Pancreas (tissue), 10 donors: Measurements from ENCODE around the gene CDH13. TPM values are rescaled to one million over a fixed set of nuclear protein-coding genes. Genes with fewer than 3 reads are reported as not detected.
"Not testable (repeated sequence)": the region's sequence is repeated elsewhere in the genome, so short reads cannot be mapped to it uniquely, and the experiment has no call there.

Experiments
- ATAC-seq, 4 donors: fragments of 200-7000 bp; cut with Tn5 transposase; one replicate each; pipeline versions ENCODE4 v1.8.0 to v1.9.1; 2020; ENCODE audit warnings: mild to moderate bottlenecking in 4 of 4, moderate library complexity in 4 of 4
- DNase-seq, 6 donors: peaks; one replicate each; pipeline ENCODE4 v3.0.0-alpha.2; 2020
- FAIRE-seq: peaks from 2 replicates; lab custom pipeline; 2012; peaks lifted over from hg19 to GRCh38; lab: Jason Lieb, UNC
- H3K27ac ChIP-seq, 4 donors: fragments of 200-600 bp; sonication (generic); 1 replicate in 3 of 4; 2 replicates in 1 of 4; pipeline versions ENCODE4 v1.5.0 to v1.8.0; 2020
- H3K27me3 ChIP-seq, 4 donors: fragments of 200-600 bp; one replicate each; pipeline ENCODE4 v1.8.0; 2021
- H3K36me3 ChIP-seq, 3 donors: fragments of 200-600 bp; sonication (generic) in 1 of 3; one replicate each; pipeline versions ENCODE4 v1.5.0 to v1.8.0; 2020 to 2021
- H3K4me1 ChIP-seq, 3 donors: fragments of 200-600 bp; one replicate each; pipeline ENCODE4 v1.8.0; 2021
- H3K4me3 ChIP-seq, 4 donors: fragments of 200-600 bp; sonication (generic) in 2 of 4; one replicate each; pipeline versions ENCODE4 v1.5.0 to v1.8.0; 2020 to 2021
- H3K9me3 ChIP-seq, 4 donors: fragments of 200-600 bp; one replicate each; pipeline ENCODE4 v1.8.0; 2021
- WGBS, 2 donors: extraction: QIAGEN DNeasy Blood & Tissue Kit; methylation state at CpG; one replicate each; pipeline ENCODE4 v1.1.7; 2013; 5-methylcytosine and 5-hydroxymethylcytosine counted together
- intact Hi-C, 3 donors: fragments of 100-400 bp; cut with DNase I; formaldehyde crosslinking; loops; one replicate each; pipeline versions ENCODE4 v1.11.1 to v1.14.2; 2022
- polyA plus RNA-seq, 2 donors: library from polyadenylated mRNA; stranded (reverse); fragments of 200-250 nt; gene quantifications; one replicate each; pipeline ENCODE4 v1.2.3, GENCODE V29; 2013
- total RNA-seq, 6 donors: library from RNA; stranded (reverse); fragmentation: NEBNext Ultra II Directional in 4 of 6; extraction: Animal tissue kit (Norgen Biotek cat#: 25700) in 4 of 6; gene quantifications; one replicate each; pipeline versions ENCODE4 v1.2.1 to v1.2.4, GENCODE V29; 2021 to 2023
- TF ChIP-seq, protein P1 (sequence below), 4 donors: fragments of 200-600 bp; sonication (generic) in 3 of 4; IDR thresholded peaks; one replicate each; pipeline versions ENCODE4 v1.5.0 to v1.8.0; 2021; ENCODE audit warnings: antibody characterized with exemption in 4 of 4
- donor health status: healthy with polysubstance abuse.
- donor health status: DM: no; HTN: no; CAD: no; lungs with moderate emphysema.
- donor health status: DM: no; HTN: no; CAD: no.
- donor health status: control.
- donor health status: control.
- donor health status: Bipolar disorder and iron deficiency.
- donor health status: DM: yes; HTN: yes; CAD: no.
- donor health status: DM: no; HTN: no; CAD: no.
- donor health status: DM: no; HTN: no; CAD: no.
- donor health status: DM: yes; HTN: yes; CAD: no.

The CDH13 gene
- total and polyA plus RNA-seq, 8 donors: 0.12 to 1.0 (median 0.37) TPM

DNA sequence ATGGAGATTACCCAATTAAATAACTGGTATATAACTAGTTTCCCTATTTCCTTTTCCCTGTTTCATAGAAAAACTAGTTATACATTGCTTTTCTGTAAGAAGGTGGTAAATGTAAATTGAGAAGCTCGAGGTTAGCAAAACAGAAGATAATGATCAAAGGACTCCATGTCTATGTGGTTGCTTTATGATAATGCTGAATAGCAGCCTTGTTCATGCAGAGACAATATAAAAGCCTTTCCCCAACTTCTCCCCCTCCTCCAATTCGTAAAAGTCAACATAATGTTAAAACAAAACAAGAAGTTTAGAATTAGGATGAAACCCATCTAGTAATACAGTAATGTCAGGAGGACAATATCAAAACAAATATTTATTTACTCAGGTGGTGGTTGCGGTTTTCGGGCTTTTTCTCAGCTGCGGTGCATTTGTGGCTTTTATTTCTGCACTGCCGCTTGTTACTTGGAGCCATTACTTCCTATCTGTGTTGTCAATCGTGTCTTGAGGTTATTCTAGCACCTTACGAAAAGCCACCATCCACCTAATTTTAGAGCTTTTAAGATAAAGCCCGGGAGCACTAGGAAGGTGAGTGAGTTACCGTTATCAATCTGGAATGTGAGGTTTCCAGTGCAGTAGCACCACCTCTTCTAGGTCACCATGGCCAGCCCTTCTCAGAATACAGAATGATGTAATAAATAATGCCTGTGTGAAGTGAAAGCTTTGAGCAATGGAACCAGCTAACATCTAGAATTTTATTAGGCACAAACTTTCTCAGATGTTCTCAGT, 297.5 kb downstream of the CDH13 start:
- no peaks in the 10 kb centered on the region for H3K4me1 ChIP-seq
- H3K36me3 ChIP-seq: no peaks in the 10 kb centered on the region
- TF ChIP-seq, protein P1, sequence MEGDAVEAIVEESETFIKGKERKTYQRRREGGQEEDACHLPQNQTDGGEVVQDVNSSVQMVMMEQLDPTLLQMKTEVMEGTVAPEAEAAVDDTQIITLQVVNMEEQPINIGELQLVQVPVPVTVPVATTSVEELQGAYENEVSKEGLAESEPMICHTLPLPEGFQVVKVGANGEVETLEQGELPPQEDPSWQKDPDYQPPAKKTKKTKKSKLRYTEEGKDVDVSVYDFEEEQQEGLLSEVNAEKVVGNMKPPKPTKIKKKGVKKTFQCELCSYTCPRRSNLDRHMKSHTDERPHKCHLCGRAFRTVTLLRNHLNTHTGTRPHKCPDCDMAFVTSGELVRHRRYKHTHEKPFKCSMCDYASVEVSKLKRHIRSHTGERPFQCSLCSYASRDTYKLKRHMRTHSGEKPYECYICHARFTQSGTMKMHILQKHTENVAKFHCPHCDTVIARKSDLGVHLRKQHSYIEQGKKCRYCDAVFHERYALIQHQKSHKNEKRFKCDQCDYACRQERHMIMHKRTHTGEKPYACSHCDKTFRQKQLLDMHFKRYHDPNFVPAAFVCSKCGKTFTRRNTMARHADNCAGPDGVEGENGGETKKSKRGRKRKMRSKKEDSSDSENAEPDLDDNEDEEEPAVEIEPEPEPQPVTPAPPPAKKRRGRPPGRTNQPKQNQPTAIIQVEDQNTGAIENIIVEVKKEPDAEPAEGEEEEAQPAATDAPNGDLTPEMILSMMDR (IDR thresholded peaks at IDR 0.05): no peak
- no peak for ATAC-seq
- H3K27me3 ChIP-seq: no peaks in the 10 kb centered on the region
- H3K4me3 ChIP-seq: no peak overlapping the region
- 30 to 37% methylated on average over 10 of the region's 10 CpGs for WGBS, 2 donors
- H3K9me3 ChIP-seq: no peaks in the 10 kb centered on the region
- FAIRE-seq: no peak
- intact Hi-C loops: no loop called here
- H3K27ac ChIP-seq: no peak overlapping the region
- DNase-seq: no peak

DNA sequence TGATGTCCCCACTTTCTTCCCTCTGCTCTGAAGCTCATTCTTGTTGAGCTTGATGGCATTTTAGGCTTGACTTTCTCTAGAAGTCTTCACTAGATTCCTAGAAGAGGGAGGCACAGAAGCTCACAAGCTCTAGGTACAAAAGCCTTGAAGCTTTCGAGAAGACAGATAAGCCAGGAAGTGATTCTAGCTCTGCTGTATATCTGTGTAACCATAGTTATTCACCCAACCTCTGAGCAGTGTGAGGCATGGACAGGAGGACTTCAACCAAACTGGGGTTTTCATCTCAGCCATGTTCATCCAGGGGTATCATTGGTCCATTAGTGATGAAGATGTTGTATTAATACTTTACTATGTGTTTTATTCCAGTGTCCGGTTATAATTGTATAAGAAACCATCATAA, 299.7 kb downstream of the CDH13 start:
- Histone ChIP-seq H3K9me3 (no peaks in the 10 kb centered on the region), H3K27ac (no peak overlapping the region), H3K27me3 (no peaks in the 10 kb centered on the region), H3K4me3 (no peak overlapping the region), H3K4me1 (no peaks in the 10 kb centered on the region), H3K36me3 (no peaks in the 10 kb centered on the region)
- WGBS, 2 donors: 51 to 75% methylated on average over 2 of the region's 2 CpGs
- intact Hi-C loops: no loop called here
- no peak for ATAC-seq
- TF ChIP-seq, protein P1 (IDR thresholded peaks at IDR 0.05): no peak
- no peak for FAIRE-seq
- DNase-seq: no peak

DNA sequence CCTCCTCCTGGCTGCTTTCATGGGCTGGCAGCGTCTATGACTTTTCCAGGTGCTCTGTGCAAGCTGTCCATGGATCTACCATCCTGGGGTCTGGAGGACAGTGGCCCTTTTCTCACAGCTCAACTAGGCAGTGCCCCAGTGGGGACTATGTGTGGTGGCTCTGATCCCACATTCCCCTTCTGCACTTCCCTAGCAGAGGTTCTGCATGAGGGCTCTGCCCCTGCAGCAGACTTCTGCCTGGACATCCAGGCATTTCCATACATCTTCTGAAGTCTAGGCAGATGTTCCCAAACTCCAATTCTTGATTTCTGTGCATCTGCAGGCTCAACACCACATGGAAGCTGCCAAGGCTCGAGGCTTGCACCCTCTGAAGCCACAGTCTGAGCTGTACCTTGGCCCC, 307.2 kb downstream of the CDH13 start:
- H3K9me3 ChIP-seq, H3K27ac ChIP-seq, H3K4me3 ChIP-seq, H3K36me3 ChIP-seq, H3K27me3 ChIP-seq, H3K4me1 ChIP-seq, intact Hi-C loops, ATAC-seq, FAIRE-seq, DNase-seq: not testable (repeated sequence)
- 63 to 68% methylated on average over 2 of the region's 2 CpGs for WGBS, 2 donors

DNA sequence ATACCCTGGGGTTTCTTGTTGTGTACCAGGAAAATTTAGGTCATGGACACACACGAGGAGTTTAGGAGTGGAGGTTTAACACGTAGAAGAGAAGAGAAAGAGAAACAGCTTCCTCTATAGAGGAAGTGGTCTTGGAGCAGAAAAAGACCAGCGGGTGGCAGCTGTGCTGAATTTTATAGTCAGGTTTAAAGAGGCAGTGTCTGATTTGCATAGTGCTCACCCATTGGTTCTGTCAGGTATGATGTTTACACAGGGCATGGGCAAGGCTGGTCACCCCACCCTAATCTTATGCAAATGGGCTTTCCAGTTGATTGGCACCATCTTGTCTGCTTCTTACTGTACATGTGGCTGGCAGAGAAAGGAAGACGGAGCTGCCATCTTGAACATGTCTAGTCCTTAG, 309.0 kb downstream of the CDH13 start:
- H3K4me1 ChIP-seq: no peaks in the 10 kb centered on the region
- no peak overlapping the region for H3K4me3 ChIP-seq
- no peak for DNase-seq
- no peak for ATAC-seq
- no peak overlapping the region for H3K27ac ChIP-seq
- no peaks in the 10 kb centered on the region for H3K9me3 ChIP-seq
- intact Hi-C loops: no loop called here
- TF ChIP-seq, protein P1 (IDR thresholded peaks at IDR 0.05): no peak
- no peak for FAIRE-seq
- WGBS, 2 donors: 54 to 72% methylated on average over 4 of the region's 4 CpGs
- H3K27me3 ChIP-seq: no peaks in the 10 kb centered on the region
- H3K36me3 ChIP-seq: no peaks in the 10 kb centered on the region

DNA sequence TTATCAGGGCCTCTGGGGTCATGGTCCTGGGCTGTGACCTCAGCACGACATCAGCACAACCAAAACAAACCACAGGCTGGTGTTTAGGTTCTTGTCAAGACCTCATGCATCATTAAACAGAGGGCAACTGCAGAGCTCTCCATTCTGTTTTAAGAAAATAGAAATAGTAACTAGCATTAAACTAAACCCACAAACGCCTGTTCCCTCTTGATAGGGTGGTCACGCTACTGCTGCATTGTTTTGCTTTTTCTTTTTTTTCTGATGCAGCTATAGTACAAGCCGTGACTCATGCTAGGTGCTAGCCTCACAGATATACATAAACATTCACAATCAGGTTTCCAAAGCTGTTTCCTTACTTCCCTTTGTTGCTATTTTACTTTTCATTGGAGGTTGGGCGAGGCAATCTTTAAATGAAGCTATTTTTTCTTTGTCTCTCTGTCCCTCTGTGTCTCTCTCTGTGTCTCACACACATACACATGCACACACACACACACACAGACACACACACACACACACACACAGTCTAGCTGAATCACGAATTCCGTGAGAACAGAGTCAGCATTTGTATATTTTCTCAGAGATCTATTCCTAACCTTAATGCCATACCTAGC, 310.3 kb downstream of the CDH13 start:
- Histone ChIP-seq H3K27me3 (no peaks in the 10 kb centered on the region), H3K27ac (no peak overlapping the region), H3K36me3 (no peaks in the 10 kb centered on the region), H3K9me3 (no peaks in the 10 kb centered on the region), H3K4me1 (no peaks in the 10 kb centered on the region), H3K4me3 (no peak overlapping the region)
- TF ChIP-seq, protein P1 (IDR thresholded peaks at IDR 0.05): no peak
- intact Hi-C loops: no loop called here
- no peak for ATAC-seq
- 35 to 46% methylated on average over 7 of the region's 7 CpGs for WGBS, 2 donors
- no peak for DNase-seq
- no peak for FAIRE-seq
